ENCODE data around the gene CIB4.

CIB4 gene

GRCh38 chr2:26584656-26585055 is 56.5 kb downstream of the CIB4 start:
- Mint-ChIP-seq H3K27ac (no peak overlapping the region), H3K36me3 (ENCODE audit: low read depth) (no peaks in the 10 kb centered on the region), H3K4me1 (no peaks in the 10 kb centered on the region), H3K9me3 (no peaks in the 10 kb centered on the region), H3K27me3 (peaks cover 23% of the 10 kb centered on the region), H3K4me3 (no peak overlapping the region)
- DNase-seq (no peak), ATAC-seq (no peak)

- Mint-ChIP-seq H3K27me3 (peaks cover 24% of the 10 kb centered on the region), H3K36me3 (ENCODE audit: low read depth) (no peaks in the 10 kb centered on the region), H3K4me1 (no peaks in the 10 kb centered on the region), H3K27ac (no peak overlapping the region), H3K4me3 (no peak overlapping the region), H3K9me3 (no peaks in the 10 kb centered on the region)
- no peak for DNase-seq
- no peak for ATAC-seq
Observed at GRCh38 chr2:26584191-26584590, 57.0 kb downstream of the CIB4 start.

GRCh38 chr2:26583381-26583911 is 57.7 kb downstream of the CIB4 start:
- ATAC-seq (no peak), DNase-seq (no peak)
- H3K36me3 Mint-ChIP-seq (ENCODE audit: low read depth), result no peaks in the 10 kb centered on the region
- no peaks in the 10 kb centered on the region for H3K9me3 Mint-ChIP-seq
- peaks cover 27% of the 10 kb centered on the region for H3K27me3 Mint-ChIP-seq
- no peaks in the 10 kb centered on the region for H3K4me1 Mint-ChIP-seq
- no peak overlapping the region for H3K27ac Mint-ChIP-seq
- H3K4me3 Mint-ChIP-seq, result no peak overlapping the region

- H3K9me3 Mint-ChIP-seq, result no peaks in the 10 kb centered on the region
- no peak for DNase-seq
- no peaks in the 10 kb centered on the region for H3K4me1 Mint-ChIP-seq
- H3K4me3 Mint-ChIP-seq, result no peak overlapping the region
- peaks cover 29% of the 10 kb centered on the region for H3K27me3 Mint-ChIP-seq
- no peak for ATAC-seq
- H3K36me3 Mint-ChIP-seq (ENCODE audit: low read depth), result no peaks in the 10 kb centered on the region
- no peak overlapping the region for H3K27ac Mint-ChIP-seq
Observed at GRCh38 chr2:26582890-26583289, 58.3 kb downstream of the CIB4 start.

- ATAC-seq, result no peak
- no peaks in the 10 kb centered on the region for H3K36me3 Mint-ChIP-seq (ENCODE audit: low read depth)
- H3K27me3 Mint-ChIP-seq, result peaks cover 29% of the 10 kb centered on the region
Observed at GRCh38 chr2:26581991-26582842, 58.9 kb downstream of the CIB4 start.

DNA sequence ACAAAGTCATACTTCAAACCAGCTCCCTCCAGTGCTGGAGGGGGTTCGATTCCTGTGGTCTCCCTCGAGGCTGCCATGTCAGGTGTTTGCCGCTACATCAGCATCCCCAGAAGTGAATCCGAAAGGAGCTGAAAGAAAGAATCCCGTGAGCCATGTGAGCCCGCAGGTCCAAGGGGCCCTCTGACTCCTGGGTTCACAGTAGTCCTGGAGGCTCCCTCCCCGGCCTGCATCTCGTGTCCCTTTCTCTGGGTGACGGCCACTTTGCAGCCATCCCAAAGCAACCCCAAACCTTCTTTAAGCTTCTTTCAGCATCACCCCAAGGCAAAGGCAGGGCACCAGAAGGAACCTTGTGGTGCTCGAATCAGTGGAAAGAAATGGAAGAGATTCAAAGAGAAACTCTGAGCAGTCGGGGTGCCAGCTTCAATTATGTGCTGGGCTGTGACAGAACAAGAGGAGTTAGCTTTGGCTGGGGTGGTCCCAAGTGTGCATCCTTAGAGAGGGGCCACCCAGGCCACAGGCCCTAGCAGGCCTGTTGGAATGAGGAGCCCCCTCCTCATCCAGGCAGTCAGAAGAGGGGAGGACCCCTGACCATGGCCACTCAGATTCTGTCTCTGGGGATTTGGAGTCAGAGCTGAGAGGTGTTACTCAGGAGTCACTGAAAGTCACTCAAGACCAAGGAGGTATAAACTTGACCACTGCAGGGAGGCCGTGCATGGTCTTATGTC is 59.7 kb downstream of the CIB4 start:
- ATAC-seq (no peak), DNase-seq (no peak)
- H3K4me3 Mint-ChIP-seq, result no peak overlapping the region

More at GRCh38 chr2:26581991-26582842, 58.9 kb downstream of the CIB4 start:
- Mint-ChIP-seq H3K4me1 (no peaks in the 10 kb centered on the region), H3K27ac (no peak overlapping the region), H3K4me3 (no peak overlapping the region), H3K9me3 (no peaks in the 10 kb centered on the region)
- DNase-seq, result no peak

GRCh38 chr2:26580751-26581150 is 60.4 kb downstream of the CIB4 start:
- no peak overlapping the region for H3K4me3 Mint-ChIP-seq
- no peaks in the 10 kb centered on the region for H3K4me1 Mint-ChIP-seq

More for the DNA sequence above, 59.7 kb downstream of the CIB4 start:
- H3K4me1 Mint-ChIP-seq, result no peaks in the 10 kb centered on the region
- no peaks in the 10 kb centered on the region for H3K36me3 Mint-ChIP-seq (ENCODE audit: low read depth)
- no peak overlapping the region for H3K27ac Mint-ChIP-seq
- no peaks in the 10 kb centered on the region for H3K9me3 Mint-ChIP-seq
- peaks cover 26% of the 10 kb centered on the region for H3K27me3 Mint-ChIP-seq

GRCh38 chr2:26580151-26580550 is 61.0 kb downstream of the CIB4 start:
- H3K27ac Mint-ChIP-seq, result no peak overlapping the region
- no peaks in the 10 kb centered on the region for H3K9me3 Mint-ChIP-seq
- ATAC-seq, result no peak
- no peaks in the 10 kb centered on the region for H3K36me3 Mint-ChIP-seq (ENCODE audit: low read depth)
- no peaks in the 10 kb centered on the region for H3K4me1 Mint-ChIP-seq
- no peak overlapping the region for H3K4me3 Mint-ChIP-seq
- no peak for DNase-seq
- H3K27me3 Mint-ChIP-seq, result peaks cover 14% of the 10 kb centered on the region

More at GRCh38 chr2:26580751-26581150, 60.4 kb downstream of the CIB4 start:
- DNase-seq, result no peak
- H3K27me3 Mint-ChIP-seq, result peaks cover 19% of the 10 kb centered on the region
- H3K27ac Mint-ChIP-seq, result no peak overlapping the region
- H3K36me3 Mint-ChIP-seq (ENCODE audit: low read depth), result no peaks in the 10 kb centered on the region
- no peak for ATAC-seq
- no peaks in the 10 kb centered on the region for H3K9me3 Mint-ChIP-seq

DNA sequence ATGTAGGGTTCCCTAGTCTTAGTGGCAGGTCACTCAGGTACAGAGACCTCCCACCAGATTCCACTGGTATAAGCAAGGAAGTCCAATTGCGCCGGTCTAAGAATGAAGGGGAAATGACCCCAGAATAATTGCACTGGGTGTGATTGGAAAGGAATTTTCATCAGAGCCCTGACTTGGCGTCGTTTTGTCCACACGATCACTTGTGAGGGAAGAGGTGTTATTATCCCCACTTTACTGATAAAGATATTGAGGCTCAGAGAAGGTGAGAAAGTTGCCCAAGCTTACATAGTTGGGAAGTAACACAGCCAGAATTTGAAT is 61.5 kb downstream of the CIB4 start:
- Mint-ChIP-seq H3K4me3 (no peak overlapping the region), H3K9me3 (no peaks in the 10 kb centered on the region), H3K4me1 (no peaks in the 10 kb centered on the region), H3K27me3 (peaks cover 14% of the 10 kb centered on the region), H3K36me3 (ENCODE audit: low read depth) (no peaks in the 10 kb centered on the region), H3K27ac (no peak overlapping the region)
- DNase-seq, result no peak
- ATAC-seq, result no peak

- peaks cover 11% of the 10 kb centered on the region for H3K27me3 Mint-ChIP-seq
- H3K27ac Mint-ChIP-seq, result no peak overlapping the region
- DNase-seq (no peak), ATAC-seq (no peak)
- H3K4me3 Mint-ChIP-seq, result no peak overlapping the region
- H3K4me1 Mint-ChIP-seq, result no peaks in the 10 kb centered on the region
- H3K36me3 Mint-ChIP-seq (ENCODE audit: low read depth), result no peaks in the 10 kb centered on the region
- H3K9me3 Mint-ChIP-seq, result no peaks in the 10 kb centered on the region
Observed at GRCh38 chr2:26579025-26579722, 62.0 kb downstream of the CIB4 start.

GRCh38 chr2:26578581-26578980 is 62.6 kb downstream of the CIB4 start:
- no peak overlapping the region for H3K27ac Mint-ChIP-seq
- H3K4me1 Mint-ChIP-seq, result no peaks in the 10 kb centered on the region
- no peak for DNase-seq
- H3K4me3 Mint-ChIP-seq, result no peak overlapping the region
- H3K9me3 Mint-ChIP-seq, result no peaks in the 10 kb centered on the region
- H3K27me3 Mint-ChIP-seq, result peaks cover 11% of the 10 kb centered on the region
- H3K36me3 Mint-ChIP-seq (ENCODE audit: low read depth), result no peaks in the 10 kb centered on the region
- no peak for ATAC-seq

- DNase-seq (no peak), ATAC-seq (no peak)
- Mint-ChIP-seq H3K9me3 (no peaks in the 10 kb centered on the region), H3K36me3 (ENCODE audit: low read depth) (no peaks in the 10 kb centered on the region), H3K27me3 (peaks cover 11% of the 10 kb centered on the region), H3K4me3 (no peak overlapping the region), H3K27ac (no peak overlapping the region), H3K4me1 (no peaks in the 10 kb centered on the region)
Observed at GRCh38 chr2:26578113-26578458, 63.1 kb downstream of the CIB4 start.

DNA sequence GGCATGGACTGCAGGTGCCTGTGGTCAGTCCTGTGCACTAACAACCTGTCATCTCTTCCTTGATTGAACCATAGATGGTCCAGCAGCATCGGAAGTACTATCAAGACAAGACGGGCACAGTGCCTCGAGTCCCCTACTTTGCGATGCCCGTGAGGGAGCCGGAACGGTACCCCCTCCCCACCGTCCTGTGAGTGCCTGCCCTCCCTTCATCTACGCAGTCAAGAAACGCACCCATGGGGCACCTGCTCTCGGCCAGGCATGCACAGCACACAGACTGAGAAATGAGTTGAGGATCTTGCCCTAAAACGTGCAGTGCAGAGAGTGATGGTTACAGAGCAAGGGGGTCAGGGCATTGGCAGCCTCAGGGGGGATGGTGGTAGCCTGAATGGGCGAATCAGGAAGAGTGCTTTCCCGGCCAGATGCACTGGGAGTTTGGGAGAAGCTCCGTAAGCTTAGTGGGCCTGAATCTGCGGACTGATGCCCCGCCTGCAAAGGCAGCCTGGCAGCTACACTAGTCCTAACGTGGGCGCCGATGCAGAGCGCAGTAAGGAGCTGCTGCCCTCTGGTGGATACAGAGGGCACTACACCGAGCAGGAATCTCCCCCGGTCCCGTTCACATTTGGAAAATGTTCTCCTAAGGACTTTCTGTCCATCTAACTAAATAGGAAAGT is 63.6 kb downstream of the CIB4 start:
- H3K4me3 Mint-ChIP-seq, result no peak overlapping the region
- peak; percentile 74 for ATAC-seq
- H3K4me1 Mint-ChIP-seq, result no peaks in the 10 kb centered on the region
- DNase-seq, result peak; percentile 74
- H3K27ac Mint-ChIP-seq, result no peak overlapping the region
- no peaks in the 10 kb centered on the region for H3K36me3 Mint-ChIP-seq (ENCODE audit: low read depth)
- peaks cover 11% of the 10 kb centered on the region for H3K27me3 Mint-ChIP-seq
- no peaks in the 10 kb centered on the region for H3K9me3 Mint-ChIP-seq

Data from activated naive CD8-positive, alpha-beta T cell treated with anti-CD3 and anti-CD28 coated beads, Interleukin-2, amount 50 U/mL, for 24 hours (primary cell).